Measurements from ENCODE around the gene TBX21. TPM values are rescaled to one million over a fixed set of nuclear protein-coding genes. Genes with fewer than 3 reads are reported as not detected.

Gene TBX21
- total RNA-seq, 1 experiment from 2014 or later: 0.15 TPM

- TF ChIP-seq, protein P1, sequence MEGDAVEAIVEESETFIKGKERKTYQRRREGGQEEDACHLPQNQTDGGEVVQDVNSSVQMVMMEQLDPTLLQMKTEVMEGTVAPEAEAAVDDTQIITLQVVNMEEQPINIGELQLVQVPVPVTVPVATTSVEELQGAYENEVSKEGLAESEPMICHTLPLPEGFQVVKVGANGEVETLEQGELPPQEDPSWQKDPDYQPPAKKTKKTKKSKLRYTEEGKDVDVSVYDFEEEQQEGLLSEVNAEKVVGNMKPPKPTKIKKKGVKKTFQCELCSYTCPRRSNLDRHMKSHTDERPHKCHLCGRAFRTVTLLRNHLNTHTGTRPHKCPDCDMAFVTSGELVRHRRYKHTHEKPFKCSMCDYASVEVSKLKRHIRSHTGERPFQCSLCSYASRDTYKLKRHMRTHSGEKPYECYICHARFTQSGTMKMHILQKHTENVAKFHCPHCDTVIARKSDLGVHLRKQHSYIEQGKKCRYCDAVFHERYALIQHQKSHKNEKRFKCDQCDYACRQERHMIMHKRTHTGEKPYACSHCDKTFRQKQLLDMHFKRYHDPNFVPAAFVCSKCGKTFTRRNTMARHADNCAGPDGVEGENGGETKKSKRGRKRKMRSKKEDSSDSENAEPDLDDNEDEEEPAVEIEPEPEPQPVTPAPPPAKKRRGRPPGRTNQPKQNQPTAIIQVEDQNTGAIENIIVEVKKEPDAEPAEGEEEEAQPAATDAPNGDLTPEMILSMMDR (IDR thresholded peaks at IDR 0.05): no peak
- TF ChIP-seq CREB1 (CRISPR knock-in tag; IDR thresholded peaks at IDR 0.05) (no peak), FOXJ3 (CRISPR knock-in tag; IDR thresholded peaks at IDR 0.05; ENCODE audit: borderline replicate concordance) (no peak), SMAD4 (CRISPR knock-in tag; IDR thresholded peaks at IDR 0.05) (no peak), NFYB (CRISPR knock-in tag; conservative IDR thresholded peaks at IDR 0.05; ENCODE audit: low read depth) (no peak), NFATC4 (CRISPR knock-in tag; IDR thresholded peaks at IDR 0.05) (no peak)
Observed at GRCh38 chr17:47716375-47716774, 16.7 kb upstream of the TBX21 start (continued).

DNA sequence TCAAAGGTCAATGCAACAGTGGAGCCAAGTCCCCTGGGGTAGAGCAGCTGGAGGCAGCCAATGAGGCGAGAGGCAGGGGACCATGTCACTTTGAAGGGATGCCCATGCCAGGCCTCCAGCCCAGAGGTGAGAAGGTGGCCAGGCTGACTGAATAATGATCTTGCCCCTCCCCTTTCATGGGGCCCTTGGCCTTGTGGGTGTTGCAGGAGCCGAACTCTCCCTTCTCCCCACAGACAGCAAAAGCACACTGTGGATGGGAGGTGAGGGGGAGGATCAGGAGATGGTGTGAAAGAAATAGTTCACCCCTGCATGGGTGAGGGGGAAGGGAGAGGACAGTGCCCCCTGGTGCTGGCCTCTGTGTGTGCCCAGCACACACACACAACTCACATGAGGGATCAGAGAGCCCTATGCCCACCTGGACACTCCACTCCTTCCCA, 15.8 kb upstream of the TBX21 start:
- peaks cover 21% of the 10 kb centered on the region for H3K4me1 Mint-ChIP-seq
- ATAC-seq (peak; percentile 5; the same call in 1 of the 2 replicates), DNase-seq (ENCODE audit: low spot score) (no peak)
- H3K4me3 Mint-ChIP-seq: no peak overlapping the region
- peaks cover 73% of the 10 kb centered on the region for H3K27me3 Mint-ChIP-seq (ENCODE audit: low read depth)
- H3K36me3 Mint-ChIP-seq: no peaks in the 10 kb centered on the region
- H3K27ac Mint-ChIP-seq: no peak overlapping the region
- ChIA-PET CTCF (interaction anchor here (1.4 to 3.7 kb wide), 3 partner anchors 9 to 18 kb away, joined by 4 to 23 read pairs (median 17); partner anchors contain the start of gene TBX21), POLR2A (no interaction called here)
- TF ChIP-seq ATF2 (CRISPR knock-in tag; IDR thresholded peaks at IDR 0.05; ENCODE audit: borderline replicate concordance, low read depth) (no peak), ZNF396 (CRISPR knock-in tag; IDR thresholded peaks at IDR 0.05; ENCODE audit: borderline replicate concordance) (no peak), NFATC4 (CRISPR knock-in tag; IDR thresholded peaks at IDR 0.05) (no peak), E2F4 (CRISPR knock-in tag; IDR thresholded peaks at IDR 0.05; ENCODE audit: borderline replicate concordance, low read depth) (no peak), GABPB1 (CRISPR knock-in tag; IDR thresholded peaks at IDR 0.05) (no peak), NR2C2 (CRISPR knock-in tag; IDR thresholded peaks at IDR 0.05) (no peak), ZNF121 (CRISPR knock-in tag; IDR thresholded peaks at IDR 0.05) (no peak), HMGXB4 (CRISPR knock-in tag; IDR thresholded peaks at IDR 0.05) (no peak)
- TF ChIP-seq, protein P2, sequence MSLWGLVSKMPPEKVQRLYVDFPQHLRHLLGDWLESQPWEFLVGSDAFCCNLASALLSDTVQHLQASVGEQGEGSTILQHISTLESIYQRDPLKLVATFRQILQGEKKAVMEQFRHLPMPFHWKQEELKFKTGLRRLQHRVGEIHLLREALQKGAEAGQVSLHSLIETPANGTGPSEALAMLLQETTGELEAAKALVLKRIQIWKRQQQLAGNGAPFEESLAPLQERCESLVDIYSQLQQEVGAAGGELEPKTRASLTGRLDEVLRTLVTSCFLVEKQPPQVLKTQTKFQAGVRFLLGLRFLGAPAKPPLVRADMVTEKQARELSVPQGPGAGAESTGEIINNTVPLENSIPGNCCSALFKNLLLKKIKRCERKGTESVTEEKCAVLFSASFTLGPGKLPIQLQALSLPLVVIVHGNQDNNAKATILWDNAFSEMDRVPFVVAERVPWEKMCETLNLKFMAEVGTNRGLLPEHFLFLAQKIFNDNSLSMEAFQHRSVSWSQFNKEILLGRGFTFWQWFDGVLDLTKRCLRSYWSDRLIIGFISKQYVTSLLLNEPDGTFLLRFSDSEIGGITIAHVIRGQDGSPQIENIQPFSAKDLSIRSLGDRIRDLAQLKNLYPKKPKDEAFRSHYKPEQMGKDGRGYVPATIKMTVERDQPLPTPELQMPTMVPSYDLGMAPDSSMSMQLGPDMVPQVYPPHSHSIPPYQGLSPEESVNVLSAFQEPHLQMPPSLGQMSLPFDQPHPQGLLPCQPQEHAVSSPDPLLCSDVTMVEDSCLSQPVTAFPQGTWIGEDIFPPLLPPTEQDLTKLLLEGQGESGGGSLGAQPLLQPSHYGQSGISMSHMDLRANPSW (CRISPR knock-in tag; conservative IDR thresholded peaks at IDR 0.05; ENCODE audit: low read depth): no peak
- no peaks in the 10 kb centered on the region for H3K9me3 Mint-ChIP-seq
